ENCODE data around the gene IBA57. TPM values are rescaled to one million over a fixed set of nuclear protein-coding genes. Genes with fewer than 3 reads are reported as not detected.

The IBA57 gene
- total RNA-seq, 2 experiments from 2014 or later = 9.7 to 10.8 TPM

GRCh38 chr1:228210076-228210651 lies 44.6 kb downstream of the IBA57 start:
- Mint-ChIP-seq H3K4me3 (no peak overlapping the region), H3K27me3 (peaks cover 2% of the 10 kb centered on the region), H3K9me3 (no peaks in the 10 kb centered on the region), H3K4me1 (ENCODE audit: low read depth) (peaks cover 5% of the 10 kb centered on the region), H3K27ac (no peak overlapping the region), H3K36me3 (ENCODE audit: low read depth) (no peaks in the 10 kb centered on the region)
- ChIA-PET CTCF (no interaction called here), POLR2A (interaction anchor here (0.7 to 1.1 kb wide), 2 partner anchors 39 to 45 kb away, joined by 3 read pairs; no protein-coding TSS in a partner anchor)
- DNase-seq = no peak
- TF ChIP-seq, protein P1, sequence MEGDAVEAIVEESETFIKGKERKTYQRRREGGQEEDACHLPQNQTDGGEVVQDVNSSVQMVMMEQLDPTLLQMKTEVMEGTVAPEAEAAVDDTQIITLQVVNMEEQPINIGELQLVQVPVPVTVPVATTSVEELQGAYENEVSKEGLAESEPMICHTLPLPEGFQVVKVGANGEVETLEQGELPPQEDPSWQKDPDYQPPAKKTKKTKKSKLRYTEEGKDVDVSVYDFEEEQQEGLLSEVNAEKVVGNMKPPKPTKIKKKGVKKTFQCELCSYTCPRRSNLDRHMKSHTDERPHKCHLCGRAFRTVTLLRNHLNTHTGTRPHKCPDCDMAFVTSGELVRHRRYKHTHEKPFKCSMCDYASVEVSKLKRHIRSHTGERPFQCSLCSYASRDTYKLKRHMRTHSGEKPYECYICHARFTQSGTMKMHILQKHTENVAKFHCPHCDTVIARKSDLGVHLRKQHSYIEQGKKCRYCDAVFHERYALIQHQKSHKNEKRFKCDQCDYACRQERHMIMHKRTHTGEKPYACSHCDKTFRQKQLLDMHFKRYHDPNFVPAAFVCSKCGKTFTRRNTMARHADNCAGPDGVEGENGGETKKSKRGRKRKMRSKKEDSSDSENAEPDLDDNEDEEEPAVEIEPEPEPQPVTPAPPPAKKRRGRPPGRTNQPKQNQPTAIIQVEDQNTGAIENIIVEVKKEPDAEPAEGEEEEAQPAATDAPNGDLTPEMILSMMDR (IDR thresholded peaks at IDR 0.05) = no peak
- intact Hi-C loops (cut with micrococcal nuclease) = no loop called here
- ATAC-seq = no peak

- Mint-ChIP-seq H3K27ac (no peak overlapping the region), H3K4me3 (peak overlapping the region; percentile 20), H3K36me3 (ENCODE audit: low read depth) (no peaks in the 10 kb centered on the region), H3K9me3 (no peaks in the 10 kb centered on the region), H3K4me1 (ENCODE audit: low read depth) (peaks cover 5% of the 10 kb centered on the region), H3K27me3 (peaks cover 2% of the 10 kb centered on the region)
- intact Hi-C loops (cut with micrococcal nuclease) = no loop called here
- ATAC-seq = no peak
- ChIA-PET POLR2A (interaction anchor here (1.1 kb wide), 1 partner anchor 38 kb away, joined by 3 read pairs; no protein-coding TSS in a partner anchor), CTCF (no interaction called here)
- TF ChIP-seq, protein P1 (IDR thresholded peaks at IDR 0.05) = no peak
- no peak for DNase-seq
Measured at GRCh38 chr1:228210712-228211530, 45.3 kb downstream of the IBA57 start.

DNA sequence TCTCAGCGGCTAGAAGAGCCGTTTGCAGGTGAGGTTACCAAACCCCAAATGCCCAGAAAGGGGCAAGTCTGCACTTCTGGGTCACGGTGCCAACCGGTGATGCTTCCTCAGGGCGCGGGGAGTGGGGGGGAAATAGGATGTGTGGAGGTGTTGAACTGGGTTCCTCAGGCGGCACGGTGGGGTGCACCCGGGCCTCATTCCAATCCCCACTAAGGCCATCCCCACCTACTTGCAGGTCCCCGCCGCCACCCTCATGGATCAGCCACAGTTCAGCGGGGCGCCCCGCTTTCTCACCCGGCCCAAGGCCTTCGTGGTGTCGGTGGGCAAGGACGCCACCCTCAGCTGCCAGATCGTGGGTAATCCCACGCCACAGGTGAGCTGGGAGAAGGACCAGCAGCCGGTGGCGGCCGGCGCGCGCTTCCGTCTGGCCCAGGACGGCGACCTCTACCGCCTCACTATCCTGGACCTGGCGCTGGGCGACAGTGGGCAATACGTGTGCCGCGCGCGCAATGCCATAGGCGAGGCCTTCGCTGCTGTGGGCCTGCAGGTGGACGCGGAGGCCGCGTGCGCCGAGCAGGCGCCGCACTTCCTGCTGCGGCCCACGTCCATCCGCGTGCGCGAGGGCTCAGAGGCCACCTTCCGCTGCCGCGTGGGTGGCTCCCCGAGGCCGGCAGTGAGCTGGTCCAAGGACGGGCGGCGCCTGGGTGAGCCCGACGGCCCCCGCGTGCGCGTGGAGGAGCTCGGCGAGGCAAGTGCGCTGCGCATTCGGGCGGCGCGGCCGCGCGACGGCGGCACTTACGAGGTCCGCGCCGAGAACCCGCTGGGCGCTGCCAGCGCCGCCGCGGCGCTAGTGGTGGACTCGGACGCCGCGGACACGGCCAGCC lies 46.2 kb downstream of the IBA57 start:
- ChIA-PET CTCF (interaction anchor here (1.1 kb wide), 1 partner anchor 75 kb away, joined by 3 read pairs; no protein-coding TSS in a partner anchor), POLR2A (no interaction called here)
- Mint-ChIP-seq H3K36me3 (ENCODE audit: low read depth) (no peaks in the 10 kb centered on the region), H3K4me1 (ENCODE audit: low read depth) (peaks cover 5% of the 10 kb centered on the region), H3K27me3 (no peaks in the 10 kb centered on the region), H3K4me3 (no peak overlapping the region), H3K9me3 (no peaks in the 10 kb centered on the region), H3K27ac (no peak overlapping the region)
- intact Hi-C loops (cut with micrococcal nuclease) = no loop called here
- DNase-seq (no peak), ATAC-seq (no peak)
- TF ChIP-seq, protein P1 (IDR thresholded peaks at IDR 0.05) = no peak

GRCh38 chr1:228212415-228212965 lies 46.9 kb downstream of the IBA57 start:
- no peaks in the 10 kb centered on the region for H3K36me3 Mint-ChIP-seq (ENCODE audit: low read depth)
- H3K9me3 Mint-ChIP-seq = no peaks in the 10 kb centered on the region
- no peaks in the 10 kb centered on the region for H3K27me3 Mint-ChIP-seq
- intact Hi-C loops (cut with micrococcal nuclease) = no loop called here
- ATAC-seq (no peak), DNase-seq (no peak)
- H3K27ac Mint-ChIP-seq = no peak overlapping the region
- peaks cover 5% of the 10 kb centered on the region for H3K4me1 Mint-ChIP-seq (ENCODE audit: low read depth)
- H3K4me3 Mint-ChIP-seq = peak overlapping the region; percentile 83
- TF ChIP-seq, protein P1 (IDR thresholded peaks at IDR 0.05) = no peak
- ChIA-PET POLR2A (no interaction called here), CTCF (interaction anchor here (1.1 kb wide), 1 partner anchor 76 kb away, joined by 3 read pairs; no protein-coding TSS in a partner anchor)

All from activated CD8-positive, alpha-beta T cell treated with anti-CD3 and anti-CD28 coated beads for 36 hours (primary cell).